H1 (cell line): ENCODE measurements around the gene PHF23. TPM values are rescaled to one million over a fixed set of nuclear protein-coding genes. Genes with fewer than 3 reads are reported as not detected.

Source experiments
- CTCF ChIA-PET: fragments of 300-600 bp; sonication (Branson Sonifier 250); formaldehyde crosslinking; loops from one replicate; lab custom pipeline; 2021; ENCODE audit not compliant: partially characterized antibody; lab: Charles Lee
- POLR2A ChIA-PET: fragments of 300-600 bp; sonication (Branson Sonifier 250); formaldehyde crosslinking; loops from one replicate; lab custom pipeline; 2021; ENCODE audit warnings: inconsistent platforms; ENCODE audit not compliant: partially characterized antibody; lab: Charles Lee
- DNase-seq, 2 experiments: peaks; one replicate each; pipeline versions ENCODE4 v3.0.0 to v3.0.0-alpha.2; 2010 to 2022; ENCODE audit warnings: low spot score in 2 of 2, low read depth in 1 of 2, mixed read lengths in 1 of 2
- FAIRE-seq: peaks from 2 replicates; lab custom pipeline; 2011; peaks lifted over from hg19 to GRCh38; lab: Jason Lieb, UNC
- H2AFZ ChIP-seq: 2 replicates; pipeline ENCODE4 v1.8.1; 2012; ENCODE audit warnings: low read length, inconsistent platforms
- H2AK5ac ChIP-seq: 2 replicates; pipeline ENCODE4 v1.6.1; 2013; ENCODE audit warnings: low read depth, low read length
- H2BK120ac ChIP-seq: replicated peaks from 2 replicates; pipeline ENCODE3; 2013; ENCODE audit warnings: low read depth, low read length, inconsistent platforms
- H2BK12ac ChIP-seq: 2 replicates; pipeline ENCODE4 v1.6.1; 2013; ENCODE audit warnings: low read depth, low read length
- H2BK15ac ChIP-seq: 2 replicates; pipeline ENCODE4 v1.6.1; 2013; ENCODE audit warnings: low read length
- H2BK20ac ChIP-seq: 2 replicates; pipeline ENCODE4 v1.6.1; 2013; ENCODE audit warnings: low read length
- H2BK5ac ChIP-seq: 2 replicates; pipeline ENCODE4 v1.6.1; 2013; ENCODE audit warnings: low read depth, low read length
- H3K14ac ChIP-seq: 2 replicates; pipeline ENCODE4 v1.6.1; 2013; ENCODE audit warnings: inconsistent platforms; ENCODE audit not compliant: insufficient read length
- H3K18ac ChIP-seq: 2 replicates; pipeline ENCODE4 v1.6.1; 2013; ENCODE audit warnings: low read length; ENCODE audit errors: extremely low read depth
- H3K23ac ChIP-seq: 2 replicates; pipeline ENCODE4 v1.6.1; 2013; ENCODE audit warnings: inconsistent platforms; ENCODE audit not compliant: insufficient read length
- H3K23me2 ChIP-seq: 2 replicates; pipeline ENCODE4 v1.6.1; 2013; ENCODE audit warnings: low read depth, low read length
- H3K27ac ChIP-seq: 2 replicates; pipeline ENCODE4 v1.6.1; 2011; ENCODE audit warnings: low read depth, low read length, inconsistent platforms
- H3K27me3 ChIP-seq, 4 experiments: replicated peaks in 1 of 4; 1 replicate in 1 of 4; 2 replicates in 3 of 4; pipeline versions ENCODE4 v1.6.1 to v1.8.1; 2011 to 2013; ENCODE audit warnings: low read length in 3 of 4, mild to moderate bottlenecking in 3 of 4, inconsistent platforms in 2 of 4, mixed read lengths in 2 of 4, moderate library complexity in 1 of 4; ENCODE audit not compliant: control insufficient read depth in 3 of 4, insufficient read depth in 3 of 4; ENCODE audit errors: extremely low read depth in 1 of 4
- H3K36me3 ChIP-seq, 4 experiments: 2 replicates each; pipeline versions ENCODE4 v1.6.1 to v1.8.1; 2011 to 2013; ENCODE audit warnings: mild to moderate bottlenecking in 4 of 4, low read length in 3 of 4, moderate library complexity in 2 of 4, control low read depth in 1 of 4, inconsistent platforms in 1 of 4; ENCODE audit not compliant: insufficient read depth in 4 of 4, control insufficient read depth in 2 of 4
- H3K4ac ChIP-seq: replicated peaks from 2 replicates; pipeline ENCODE3; 2013; ENCODE audit warnings: low read length, low read depth, mixed read lengths, inconsistent platforms; ENCODE audit not compliant: insufficient read length
- H3K4me1 ChIP-seq, 4 experiments: replicated peaks in 1 of 4; 1 replicate in 1 of 4; 2 replicates in 3 of 4; pipeline versions ENCODE4 v1.6.1 to v1.8.1; 2011 to 2013; ENCODE audit warnings: low read length in 3 of 4, inconsistent platforms in 2 of 4, mixed read lengths in 1 of 4; ENCODE audit not compliant: insufficient read depth in 4 of 4, control insufficient read depth in 3 of 4
- H3K4me2 ChIP-seq, 2 experiments: 2 replicates each; pipeline versions ENCODE4 v1.6.1 to v1.8.1; 2011 to 2013; ENCODE audit warnings: low read depth in 2 of 2, low read length in 2 of 2, control low read depth in 1 of 2, inconsistent platforms in 1 of 2, mild to moderate bottlenecking in 1 of 2; ENCODE audit not compliant: insufficient read depth in 1 of 2
- H3K4me3 ChIP-seq, 4 experiments: fragments of 200-600, 300-600 bp in 1 of 4; sonication (generic), shearing (Covaris generic), sonication (Bioruptor Twin) in 1 of 4; 2 replicates each; pipeline versions ENCODE4 v1.5.1 to v1.8.1; 2011 to 2016; ENCODE audit warnings: low read length in 4 of 4, low read depth in 3 of 4, control low read depth in 2 of 4, inconsistent platforms in 2 of 4, mild to moderate bottlenecking in 2 of 4, mixed read lengths in 1 of 4, moderate library complexity in 1 of 4; ENCODE audit not compliant: insufficient read depth in 2 of 4; ENCODE audit errors: extremely low read depth in 1 of 4
- H3K56ac ChIP-seq: replicated peaks from 2 replicates; pipeline ENCODE3; 2013; ENCODE audit warnings: low read depth, mild to moderate bottlenecking, mixed read lengths, low read length, inconsistent platforms; ENCODE audit not compliant: insufficient read length
- H3K79me1 ChIP-seq: 2 replicates; pipeline ENCODE4 v1.6.1; 2013; ENCODE audit warnings: low read depth, low read length, control low read depth
- H3K79me2 ChIP-seq, 2 experiments: 2 replicates each; pipeline versions ENCODE4 v1.6.1 to v1.8.1; 2012 to 2013; ENCODE audit warnings: low read length in 2 of 2, mild to moderate bottlenecking in 2 of 2, inconsistent platforms in 1 of 2; ENCODE audit not compliant: insufficient read depth in 2 of 2, control insufficient read depth in 1 of 2
- H3K9ac ChIP-seq, 4 experiments: replicated peaks in 1 of 4; 1 replicate in 1 of 4; 2 replicates in 3 of 4; pipeline versions ENCODE4 v1.6.1 to v1.8.1; 2011 to 2013; ENCODE audit warnings: low read depth in 3 of 4, low read length in 3 of 4, control low read depth in 2 of 4, mild to moderate bottlenecking in 2 of 4, moderate library complexity in 2 of 4, inconsistent platforms in 1 of 4; ENCODE audit errors: extremely low read depth in 1 of 4
- H3K9me3 ChIP-seq, 2 experiments: 2 replicates each; pipeline versions ENCODE4 v1.6.1 to v1.8.1; 2012 to 2013; ENCODE audit warnings: mild to moderate bottlenecking in 2 of 2, moderate library complexity in 2 of 2, control low read depth in 1 of 2, inconsistent platforms in 1 of 2, low read depth in 1 of 2, low read length in 1 of 2, mixed read lengths in 1 of 2; ENCODE audit not compliant: insufficient read depth in 2 of 2
- H4K20me1 ChIP-seq, 2 experiments: replicated peaks in 1 of 2; 2 replicates each; pipeline versions ENCODE3 to v1.8.1; 2011 to 2013; ENCODE audit warnings: inconsistent platforms in 2 of 2, low read length in 2 of 2, mild to moderate bottlenecking in 1 of 2; ENCODE audit not compliant: insufficient read depth in 2 of 2, control insufficient read depth in 1 of 2
- H4K5ac ChIP-seq: 2 replicates; pipeline ENCODE4 v1.6.1; 2013; ENCODE audit warnings: low read length, low read depth, mixed read lengths, inconsistent platforms; ENCODE audit not compliant: insufficient read length
- H4K8ac ChIP-seq: 2 replicates; pipeline ENCODE4 v1.8.0; 2013; ENCODE audit warnings: mild to moderate bottlenecking, moderate library complexity, low read length, inconsistent platforms; ENCODE audit not compliant: insufficient read depth; ENCODE audit errors: extremely low read depth
- H4K91ac ChIP-seq: replicated peaks from 2 replicates; pipeline ENCODE3; 2013; ENCODE audit warnings: low read length, mixed read lengths, inconsistent platforms; ENCODE audit not compliant: insufficient read length
- KDM1A ChIP-seq: fragments of 200-600, 300-600 bp; sonication (generic); IDR thresholded peaks from 2 replicates; pipeline ENCODE4 v1.7.1; 2016; ENCODE audit warnings: mild to moderate bottlenecking, low read length, borderline replicate concordance
- POLR2A ChIP-seq, 2 experiments: IDR thresholded peaks; 1 replicate in 1 of 2; 2 replicates in 1 of 2; pipeline ENCODE4 v1.6.1; 2011; ENCODE audit warnings: low read depth in 2 of 2, low read length in 2 of 2, mild to moderate bottlenecking in 2 of 2; ENCODE audit errors: control extremely low read depth in 1 of 2
- POU5F1 ChIP-seq: IDR thresholded peaks from 2 replicates; pipeline ENCODE4 v1.6.1; 2011; ENCODE audit warnings: low read depth, mild to moderate bottlenecking, low read length, moderate library complexity
- WGBS, 2 experiments: shearing (Covaris generic) in 1 of 2; methylation state at CpG; one replicate each; pipeline versions ENCODE4 v1.1.6 to v1.1.7; 2013 to 2015; ENCODE audit warnings: low lambda C conversion rate in 2 of 2, mixed read lengths in 2 of 2, inconsistent platforms in 1 of 2, low coverage in 1 of 2, missing lambda C conversion rate in 1 of 2; ENCODE audit not compliant: insufficient replicate concordance in 2 of 2, insufficient coverage in 1 of 2, insufficient read length in 1 of 2; ENCODE audit errors: extremely low coverage in 1 of 2, missing lambda C conversion rate in 1 of 2; 5-methylcytosine and 5-hydroxymethylcytosine counted together
- polyA plus RNA-seq, 7 experiments: library from polyadenylated mRNA; depleted of rRNA in 3 of 7; stranded (reverse) in 5 of 7; unstranded in 2 of 7; fragments of >200 nt in 5 of 7; fragments of 200-250 nt in 2 of 7; gene quantifications; 1 replicate in 5 of 7; 2 replicates in 1 of 7; 4 replicates in 1 of 7; pipeline versions ENCODE4 v1.2.1 to v1.2.3, GENCODE V29; 2011 to 2013; ENCODE audit warnings: missing spikeins in 2 of 7, mixed read lengths in 2 of 7
- total RNA-seq: library from RNA; stranded (reverse); fragmentation: NEBNext Ultra II Directional; extraction: Animal tissue kit (Norgen Biotek cat#: 25700); gene quantifications from 2 replicates; pipeline ENCODE4 v1.2.1, GENCODE V29; 2021
- TF ChIP-seq, protein P1 (sequence below), 3 experiments: IDR thresholded peaks; 1 replicate in 2 of 3; 2 replicates in 1 of 3; pipeline versions ENCODE4 v1.5.1 to v1.6.1; 2011; ENCODE audit warnings: low read length in 3 of 3, mild to moderate bottlenecking in 3 of 3, inconsistent platforms in 2 of 3, low read depth in 1 of 3, moderate library complexity in 1 of 3; ENCODE audit not compliant: insufficient read depth in 1 of 3; ENCODE audit errors: control extremely low read depth in 1 of 3

PHF23 gene
- total and polyA plus RNA-seq, 2 of the 8 experiments (the other 6 are each of a cell fraction or from before 2014, with no cell fraction given), result 47.5 to 62.8 TPM

DNA sequence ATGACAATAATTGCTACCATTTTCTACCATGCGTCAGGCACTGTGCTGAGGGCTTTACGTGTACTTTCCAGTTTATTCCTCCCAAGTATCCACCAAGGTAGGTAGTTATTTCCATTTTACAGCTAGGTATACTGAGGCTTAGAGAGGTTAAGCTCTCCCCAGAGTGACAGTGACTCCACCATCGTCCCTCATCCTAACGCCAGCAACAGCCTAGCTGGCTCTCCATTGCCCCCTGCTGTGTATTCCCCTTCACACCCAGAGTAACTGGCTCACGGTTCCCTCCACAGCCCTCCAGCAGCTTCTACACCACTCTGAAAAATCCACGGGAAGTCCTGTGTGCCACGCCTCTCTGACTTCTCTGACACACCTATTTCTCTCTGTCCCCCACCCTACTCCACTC is 53.0 kb downstream of the PHF23 start:
- CTCF ChIA-PET, result interaction anchor here (1.3 to 5.4 kb wide), 3 partner anchors 9 to 141 kb away, joined by 3 to 32 read pairs (median 7); partner anchors contain the start of gene SLC16A11
- POLR2A ChIA-PET, result interaction anchor here (0.6 to 1.9 kb wide), 6 partner anchors 8 to 121 kb away, joined by 3 to 8 read pairs (median 3); no protein-coding TSS in a partner anchor
- Histone ChIP-seq H4K20me1 (peaks cover 1 to 4% of the 10 kb centered on the region in 2 experiments), H4K91ac (no peak overlapping the region), H3K27me3 (no peaks in the 10 kb centered on the region), H3K9me3 (no peaks in the 10 kb centered on the region), H3K79me2 (no peaks in the 10 kb centered on the region), H3K4ac (no peak overlapping the region), H4K5ac (no peak overlapping the region), H3K79me1 (no peaks in the 10 kb centered on the region), H2BK20ac (no peak overlapping the region), H2BK12ac (no peak overlapping the region), H2AFZ (no peak overlapping the region), H3K18ac (no peak overlapping the region), H4K8ac (no peak overlapping the region), H3K27ac (no peak overlapping the region), H3K4me1 (no peaks in the 10 kb centered on the region), H2BK15ac (no peak overlapping the region), H3K4me2 (no peak overlapping the region), H2AK5ac (no peak overlapping the region), H3K56ac (no peak overlapping the region), H2BK5ac (no peak overlapping the region), H3K14ac (no peak overlapping the region), H2BK120ac (no peak overlapping the region), H3K23me2 (no peaks in the 10 kb centered on the region), H3K23ac (no peak overlapping the region), H3K9ac (no peak overlapping the region), H3K4me3 (no peak overlapping the region), H3K36me3 (peaks cover 3 to 10% (median 9%) of the 10 kb centered on the region in 4 experiments; a peak in 5 of 8 replicates)
- TF ChIP-seq KDM1A (peak; percentile 53; the same call in 1 of the 2 replicates), POU5F1 (no peak), POLR2A (IDR thresholded peaks at IDR 0.05; ENCODE audit: control extremely low read depth in 1 of 2, low read depth in 2 of 2, low read length in 2 of 2) (0 out of 3 replicates have a peak, but pooled peaks of 1 of the 2 experiments have one; percentile 29)
- TF ChIP-seq, protein P1, sequence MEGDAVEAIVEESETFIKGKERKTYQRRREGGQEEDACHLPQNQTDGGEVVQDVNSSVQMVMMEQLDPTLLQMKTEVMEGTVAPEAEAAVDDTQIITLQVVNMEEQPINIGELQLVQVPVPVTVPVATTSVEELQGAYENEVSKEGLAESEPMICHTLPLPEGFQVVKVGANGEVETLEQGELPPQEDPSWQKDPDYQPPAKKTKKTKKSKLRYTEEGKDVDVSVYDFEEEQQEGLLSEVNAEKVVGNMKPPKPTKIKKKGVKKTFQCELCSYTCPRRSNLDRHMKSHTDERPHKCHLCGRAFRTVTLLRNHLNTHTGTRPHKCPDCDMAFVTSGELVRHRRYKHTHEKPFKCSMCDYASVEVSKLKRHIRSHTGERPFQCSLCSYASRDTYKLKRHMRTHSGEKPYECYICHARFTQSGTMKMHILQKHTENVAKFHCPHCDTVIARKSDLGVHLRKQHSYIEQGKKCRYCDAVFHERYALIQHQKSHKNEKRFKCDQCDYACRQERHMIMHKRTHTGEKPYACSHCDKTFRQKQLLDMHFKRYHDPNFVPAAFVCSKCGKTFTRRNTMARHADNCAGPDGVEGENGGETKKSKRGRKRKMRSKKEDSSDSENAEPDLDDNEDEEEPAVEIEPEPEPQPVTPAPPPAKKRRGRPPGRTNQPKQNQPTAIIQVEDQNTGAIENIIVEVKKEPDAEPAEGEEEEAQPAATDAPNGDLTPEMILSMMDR (IDR thresholded peaks at IDR 0.05; ENCODE audit: control extremely low read depth in 1 of 3, insufficient read depth in 1 of 3, low read depth in 1 of 3, low read length in 3 of 3), result peak; percentile 2 to 35 (median 20); a peak in 2 of 4 replicates
- DNase-seq (no peak), FAIRE-seq (no peak)
- 79% methylated on average over 7 of the region's 7 CpGs; no CpG with 5 or more reads in 1 of the 2 experiments for WGBS, 2 experiments
